Measurements from ENCODE around the gene ZNF648.
"Not testable (repeated sequence)": the region's sequence is repeated elsewhere in the genome, so short reads cannot be mapped to it uniquely, and the experiment has no call there.

The ZNF648 gene

GRCh38 chr1:182029379-182030331, 31.9 kb downstream of the ZNF648 start:
- peak; percentile 95 to 98 (median 96) for DNase-seq (ENCODE audit: low read depth in 3 of 3)

- no peak for DNase-seq (ENCODE audit: low read depth in 3 of 3)
Observed at GRCh38 chr1:182029002-182029378, 32.5 kb downstream of the ZNF648 start.

- DNase-seq (ENCODE audit: low read depth in 3 of 3), result no peak
Observed at GRCh38 chr1:182015360-182015759, 46.2 kb downstream of the ZNF648 start.

- DNase-seq (ENCODE audit: low read depth in 3 of 3), result not testable (repeated sequence)
Observed at GRCh38 chr1:182010800-182011370, 50.6 kb downstream of the ZNF648 start.

GRCh38 chr1:182005398-182005797, 56.1 kb downstream of the ZNF648 start:
- DNase-seq (ENCODE audit: low read depth in 3 of 3), result not testable (repeated sequence)

- DNase-seq (ENCODE audit: low read depth in 3 of 3), result no peak
Observed at GRCh38 chr1:182004601-182005000, 56.9 kb downstream of the ZNF648 start.
